ENCODE measurements around the gene FOXD4L4.
"Not testable (repeated sequence)": the region's sequence is repeated elsewhere in the genome, so short reads cannot be mapped to it uniquely, and the experiment has no call there.

The FOXD4L4 gene

DNA sequence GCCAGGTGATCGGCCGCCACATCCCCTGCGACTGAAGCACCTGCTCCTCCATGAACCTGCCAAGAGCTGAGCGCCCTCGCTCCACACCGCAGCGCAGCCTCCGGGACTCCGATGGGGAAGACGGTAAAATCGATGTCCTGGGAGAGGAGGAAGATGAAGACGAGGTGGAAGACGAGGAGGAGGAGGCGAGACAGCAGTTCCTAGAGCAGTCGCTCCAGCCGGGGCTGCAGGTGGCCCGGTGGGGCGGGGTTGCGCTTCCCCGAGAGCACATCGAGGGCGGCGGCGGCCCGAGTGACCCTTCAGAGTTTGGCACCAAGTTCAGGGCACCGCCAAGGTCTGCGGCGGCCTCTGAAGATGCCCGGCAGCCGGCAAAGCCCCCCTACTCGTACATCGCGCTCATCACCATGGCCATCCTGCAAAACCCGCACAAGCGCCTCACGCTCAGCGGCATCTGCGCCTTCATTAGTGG is at the start of gene FOXD4L4:
FOXD4L4 (plus strand) TSS at position 51 of the 469 bp plus-strand sequence; CDS start at position 51, 0 bp downstream.
- DNase-seq: not testable (repeated sequence)

DNA sequence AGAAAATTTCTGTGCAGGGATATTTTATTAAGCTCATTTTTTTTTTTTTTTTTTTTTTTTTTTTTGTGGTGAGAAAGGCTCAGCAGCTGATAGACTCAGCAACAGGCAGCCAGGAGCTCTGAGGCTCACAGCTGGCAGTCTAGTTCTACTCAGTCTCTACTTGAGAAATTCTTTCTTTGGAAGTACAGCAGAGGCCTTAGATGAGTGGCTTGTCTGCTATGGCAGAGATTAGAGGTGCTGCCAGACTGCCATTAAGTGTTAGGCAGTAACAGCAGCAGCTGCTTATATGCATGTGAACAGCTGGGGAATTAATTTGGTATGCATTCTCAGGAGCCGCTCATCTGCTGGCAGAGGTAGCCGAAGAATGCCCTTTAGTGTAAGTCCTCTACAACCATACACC is 33.4 kb upstream of the FOXD4L4 start:
- DNase-seq: not testable (repeated sequence)

DNA sequence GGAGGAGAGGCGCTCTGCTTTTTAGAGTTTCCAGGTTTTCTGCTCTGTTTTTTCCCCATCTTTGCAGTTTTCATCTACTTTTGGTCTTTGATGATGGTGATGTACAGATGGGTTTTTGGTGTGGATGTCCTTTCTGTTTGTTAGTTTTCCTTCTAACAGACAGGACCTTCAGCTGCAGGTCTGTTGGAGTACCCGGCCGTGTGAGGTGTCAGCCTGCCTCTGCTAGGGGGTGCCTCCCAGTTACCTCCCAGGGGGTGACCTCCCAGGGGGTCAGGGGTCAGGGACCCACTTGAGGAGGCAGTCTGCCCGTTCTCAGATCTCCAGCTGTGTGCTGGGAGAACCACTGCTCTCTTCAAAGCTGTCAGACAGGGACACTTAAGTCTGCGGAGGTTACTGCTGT is 22.5 kb upstream of the FOXD4L4 start:
- DNase-seq: not testable (repeated sequence)

DNA sequence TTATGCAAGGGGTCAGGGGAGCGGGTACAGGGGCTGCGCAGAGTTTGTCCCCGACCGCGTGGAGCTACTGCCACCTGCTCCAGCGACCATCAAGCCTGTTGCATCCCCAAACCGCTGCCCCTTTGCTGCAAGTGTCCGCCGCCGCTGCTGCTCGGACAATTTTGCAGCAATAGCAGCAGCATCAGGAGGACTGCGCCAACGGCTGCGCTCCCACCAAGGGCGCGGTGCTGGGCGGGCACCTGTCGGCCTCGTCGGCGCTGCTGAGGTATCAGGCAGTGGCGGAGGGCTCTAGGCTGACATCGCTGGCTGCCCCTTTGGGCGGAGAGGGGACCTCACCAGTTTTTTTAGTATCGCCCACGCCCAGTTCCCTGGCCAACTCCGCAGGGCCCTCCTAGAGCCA is 1.2 kb downstream of the FOXD4L4 start:
- DNase-seq: not testable (repeated sequence)

Measured in KG1 (cell line).